Activated CD4-positive, alpha-beta memory T cell treated with anti-CD3 and anti-CD28 coated beads for 36 hours (primary cell): ENCODE data around the gene HBS1L. TPM values are rescaled to one million over a fixed set of nuclear protein-coding genes. Genes with fewer than 3 reads are reported as not detected.

ENCODE experiments used
- CTCF ChIA-PET: fragments of 350-600 bp; sonication (Branson Sonifier 250); formaldehyde crosslinking; loops from one replicate; lab custom pipeline; 2021; ENCODE audit warnings: antibody characterized with exemption, inconsistent platforms; lab: Charles Lee
- POLR2A ChIA-PET: fragments of 350-600 bp; sonication (Branson Sonifier 250); formaldehyde crosslinking; loops from one replicate; lab custom pipeline; 2021; ENCODE audit warnings: antibody characterized with exemption; lab: Charles Lee
- DNase-seq: peaks from one replicate; pipeline ENCODE4 v3.0.0-alpha.2; 2020
- H3K27ac Mint-ChIP-seq: one replicate; pipeline ENCODE4 v1.8.0; 2021; ENCODE audit warnings: mixed read lengths
- H3K27me3 Mint-ChIP-seq: one replicate; pipeline ENCODE4 v1.8.0; 2021; ENCODE audit warnings: mixed read lengths
- H3K36me3 Mint-ChIP-seq: one replicate; pipeline ENCODE4 v1.8.0; 2021; ENCODE audit warnings: mixed read lengths
- H3K4me1 Mint-ChIP-seq: one replicate; pipeline ENCODE4 v1.8.0; 2021; ENCODE audit warnings: low read depth, mixed read lengths
- H3K4me3 Mint-ChIP-seq: one replicate; pipeline ENCODE4 v1.8.0; 2021; ENCODE audit warnings: mild to moderate bottlenecking, mixed read lengths
- H3K9me3 Mint-ChIP-seq: one replicate; pipeline ENCODE4 v1.8.0; 2021; ENCODE audit warnings: mixed read lengths
- intact Hi-C: fragments of 100-400 bp; cut with micrococcal nuclease; formaldehyde crosslinking; loops from one replicate; pipeline ENCODE4 v1.15.1; 2023
- total RNA-seq, 2 experiments: library from RNA; stranded (reverse); gene quantifications; one replicate each; pipeline ENCODE4 v1.2.3, GENCODE V29; 2021

The HBS1L gene
- total RNA-seq, 2 experiments from 2014 or later = 117 to 123 TPM

- intact Hi-C loops = loop anchor here (10.0 kb wide), 1 partner anchor 412 kb away; no protein-coding TSS in a partner anchor
- no peak for DNase-seq
Measured at GRCh38 chr6:135013211-135013610, 41.4 kb downstream of the HBS1L start.

GRCh38 chr6:135012764-135013163, 41.9 kb downstream of the HBS1L start:
- Mint-ChIP-seq H3K4me1 (peaks cover 51% of the 10 kb centered on the region), H3K9me3 (no peaks in the 10 kb centered on the region), H3K27ac (peak overlapping the region; percentile 4), H3K36me3 (peaks cover 8% of the 10 kb centered on the region), H3K27me3 (no peaks in the 10 kb centered on the region), H3K4me3 (no peak overlapping the region)
- CTCF ChIA-PET = interaction anchor here (1.0 to 1.2 kb wide), 2 partner anchors 11 to 172 kb away, joined by 3 read pairs; no protein-coding TSS in a partner anchor
- POLR2A ChIA-PET = no interaction called here
- intact Hi-C loops = loop anchor here (10.0 kb wide), 1 partner anchor 412 kb away; no protein-coding TSS in a partner anchor
- no peak for DNase-seq

More at GRCh38 chr6:135013211-135013610, 41.4 kb downstream of the HBS1L start:
- Mint-ChIP-seq H3K36me3 (peaks cover 9% of the 10 kb centered on the region), H3K4me3 (no peak overlapping the region), H3K9me3 (no peaks in the 10 kb centered on the region), H3K4me1 (peaks cover 51% of the 10 kb centered on the region), H3K27ac (peak overlapping the region; percentile 4), H3K27me3 (no peaks in the 10 kb centered on the region)
- ChIA-PET CTCF (interaction anchor here (1.2 kb wide), 1 partner anchor 10 kb away, joined by 3 read pairs; no protein-coding TSS in a partner anchor), POLR2A (no interaction called here)

GRCh38 chr6:135012349-135012748, 42.3 kb downstream of the HBS1L start:
- H3K27ac Mint-ChIP-seq = no peak overlapping the region
- POLR2A ChIA-PET = no interaction called here
- no peak overlapping the region for H3K4me3 Mint-ChIP-seq
- peaks cover 53% of the 10 kb centered on the region for H3K4me1 Mint-ChIP-seq
- CTCF ChIA-PET = interaction anchor here (1.0 to 1.2 kb wide), 2 partner anchors 11 to 172 kb away, joined by 3 read pairs; no protein-coding TSS in a partner anchor
- peaks cover 8% of the 10 kb centered on the region for H3K36me3 Mint-ChIP-seq
- no peaks in the 10 kb centered on the region for H3K9me3 Mint-ChIP-seq
- no peaks in the 10 kb centered on the region for H3K27me3 Mint-ChIP-seq
- DNase-seq = no peak
- intact Hi-C loops = loop anchor here (10.0 kb wide), 1 partner anchor 412 kb away; no protein-coding TSS in a partner anchor

GRCh38 chr6:135008941-135009290, 45.7 kb downstream of the HBS1L start:
- CTCF ChIA-PET = interaction anchor here (0.8 kb wide), 1 partner anchor 68 kb away, joined by 3 read pairs; no protein-coding TSS in a partner anchor
- H3K4me1 Mint-ChIP-seq = peaks cover 34% of the 10 kb centered on the region

GRCh38 chr6:135008072-135008940, 46.3 kb downstream of the HBS1L start:
- no peak overlapping the region for H3K27ac Mint-ChIP-seq
- H3K4me1 Mint-ChIP-seq = peaks cover 29% of the 10 kb centered on the region
- H3K27me3 Mint-ChIP-seq = no peaks in the 10 kb centered on the region
- intact Hi-C loops = no loop called here
- peaks cover 8% of the 10 kb centered on the region for H3K36me3 Mint-ChIP-seq
- no peak for DNase-seq
- ChIA-PET POLR2A (no interaction called here), CTCF (interaction anchor here (0.8 kb wide), 1 partner anchor 67 kb away, joined by 3 read pairs; no protein-coding TSS in a partner anchor)
- H3K4me3 Mint-ChIP-seq = no peak overlapping the region
- no peaks in the 10 kb centered on the region for H3K9me3 Mint-ChIP-seq

More at GRCh38 chr6:135008941-135009290, 45.7 kb downstream of the HBS1L start:
- peaks cover 8% of the 10 kb centered on the region for H3K36me3 Mint-ChIP-seq
- DNase-seq = no peak
- no peak overlapping the region for H3K27ac Mint-ChIP-seq
- no peaks in the 10 kb centered on the region for H3K27me3 Mint-ChIP-seq
- no peaks in the 10 kb centered on the region for H3K9me3 Mint-ChIP-seq
- POLR2A ChIA-PET = no interaction called here
- intact Hi-C loops = no loop called here
- no peak overlapping the region for H3K4me3 Mint-ChIP-seq

- no peak for DNase-seq
- intact Hi-C loops = no loop called here
- no peak overlapping the region for H3K4me3 Mint-ChIP-seq
- H3K27me3 Mint-ChIP-seq = no peaks in the 10 kb centered on the region
- H3K4me1 Mint-ChIP-seq = peaks cover 23% of the 10 kb centered on the region
- ChIA-PET POLR2A (no interaction called here), CTCF (interaction anchor here (2.2 kb wide), 1 partner anchor 11 kb away, joined by 7 read pairs; no protein-coding TSS in a partner anchor)
- H3K36me3 Mint-ChIP-seq = peaks cover 8% of the 10 kb centered on the region
- H3K9me3 Mint-ChIP-seq = no peaks in the 10 kb centered on the region
- H3K27ac Mint-ChIP-seq = no peak overlapping the region
Measured at GRCh38 chr6:135006386-135006914, 48.2 kb downstream of the HBS1L start.

- intact Hi-C loops = no loop called here
- ChIA-PET POLR2A (interaction anchor here (1.4 kb wide), 1 partner anchor 12 kb away, joined by 3 read pairs; no protein-coding TSS in a partner anchor), CTCF (interaction anchor here (0.6 to 2.2 kb wide), 5 partner anchors 9 to 180 kb away, joined by 3 to 7 read pairs (median 3); no protein-coding TSS in a partner anchor)
- Mint-ChIP-seq H3K9me3 (no peaks in the 10 kb centered on the region), H3K4me1 (peaks cover 23% of the 10 kb centered on the region), H3K36me3 (peaks cover 5% of the 10 kb centered on the region), H3K4me3 (no peak overlapping the region), H3K27ac (no peak overlapping the region), H3K27me3 (no peaks in the 10 kb centered on the region)
- DNase-seq = no peak
Measured at GRCh38 chr6:135004399-135004798, 50.2 kb downstream of the HBS1L start.

GRCh38 chr6:135002974-135003703, 51.5 kb downstream of the HBS1L start:
- peaks cover 6% of the 10 kb centered on the region for H3K36me3 Mint-ChIP-seq
- H3K4me1 Mint-ChIP-seq = peaks cover 17% of the 10 kb centered on the region
- no peak overlapping the region for H3K27ac Mint-ChIP-seq
- POLR2A ChIA-PET = interaction anchor here (1.4 kb wide), 1 partner anchor 10 kb away, joined by 3 read pairs; no protein-coding TSS in a partner anchor
- no peak for DNase-seq
- no peak overlapping the region for H3K4me3 Mint-ChIP-seq
- CTCF ChIA-PET = interaction anchor here (0.7 to 1.0 kb wide), 6 partner anchors 11 to 847 kb away, joined by 3 to 7 read pairs (median 4); no protein-coding TSS in a partner anchor
- no peaks in the 10 kb centered on the region for H3K27me3 Mint-ChIP-seq
- no peaks in the 10 kb centered on the region for H3K9me3 Mint-ChIP-seq
- intact Hi-C loops = no loop called here

- Mint-ChIP-seq H3K4me3 (no peak overlapping the region), H3K36me3 (peaks cover 9% of the 10 kb centered on the region), H3K4me1 (peaks cover 18% of the 10 kb centered on the region), H3K9me3 (no peaks in the 10 kb centered on the region), H3K27me3 (no peaks in the 10 kb centered on the region), H3K27ac (no peak overlapping the region)
- CTCF ChIA-PET = interaction anchor here (0.7 to 1.0 kb wide), 9 partner anchors 12 to 846 kb away, joined by 3 to 7 read pairs (median 4); no protein-coding TSS in a partner anchor
- POLR2A ChIA-PET = no interaction called here
- DNase-seq = no peak
- intact Hi-C loops = no loop called here
Measured at GRCh38 chr6:135002229-135002844, 52.3 kb downstream of the HBS1L start.

- no peak overlapping the region for H3K27ac Mint-ChIP-seq
- intact Hi-C loops = no loop called here
- H3K36me3 Mint-ChIP-seq = peaks cover 19% of the 10 kb centered on the region
- H3K27me3 Mint-ChIP-seq = no peaks in the 10 kb centered on the region
- H3K9me3 Mint-ChIP-seq = no peaks in the 10 kb centered on the region
- no peak for DNase-seq
- ChIA-PET POLR2A (no interaction called here), CTCF (no interaction called here)
- peaks cover 20% of the 10 kb centered on the region for H3K4me1 Mint-ChIP-seq
- H3K4me3 Mint-ChIP-seq = no peak overlapping the region
Measured at GRCh38 chr6:134999107-134999506, 55.5 kb downstream of the HBS1L start.
